Thoracic aorta (tissue), 2 donors: ENCODE data around the gene PDK1. TPM values are rescaled to one million over a fixed set of nuclear protein-coding genes. Genes with fewer than 3 reads are reported as not detected.
A peak's percentile ranks its signal among the peaks of the same experiment; 100 is the strongest.
"Not testable (repeated sequence)": the region's sequence is repeated elsewhere in the genome, so short reads cannot be mapped to it uniquely, and the experiment has no call there.

Experiments used
- ATAC-seq: fragments of 150-250 bp; one replicate; pipeline ENCODE4 v1.8.0; 2017; ENCODE audit warnings: low read depth; ENCODE audit not compliant: insufficient number of reproducible peaks, low FRiP score
- DNase-seq: peaks from one replicate; pipeline ENCODE4 v3.0.0-alpha.2; 2020; ENCODE audit warnings: low spot score
- H3K27ac ChIP-seq, 2 donors: fragments of 200-600 bp; sonication (generic); 1 replicate in 1 of 2; 2 replicates in 1 of 2; pipeline ENCODE4 v1.5.1; 2016; ENCODE audit warnings: mild to moderate bottlenecking in 2 of 2, moderate library complexity in 2 of 2
- H3K27me3 ChIP-seq: fragments of 200-600 bp; sonication (generic); replicated peaks from 2 replicates; pipeline ENCODE4 v1.6.0; 2016; ENCODE audit warnings: mild to moderate bottlenecking; ENCODE audit not compliant: insufficient read depth
- H3K36me3 ChIP-seq: fragments of 200-600 bp; sonication (generic); one replicate; pipeline ENCODE4 v1.5.1; 2016
- H3K4me1 ChIP-seq, 2 donors: fragments of 200-600 bp; sonication (generic); 1 replicate in 1 of 2; 2 replicates in 1 of 2; pipeline versions ENCODE4 v1.5.1 to v1.6.0; 2016; ENCODE audit warnings: low read depth in 2 of 2, mild to moderate bottlenecking in 1 of 2; ENCODE audit not compliant: control insufficient read depth in 1 of 2
- H3K4me3 ChIP-seq: fragments of 200-600 bp; sonication (generic); 2 replicates; pipeline ENCODE4 v1.5.1; 2016; ENCODE audit warnings: mild to moderate bottlenecking
- H3K9me3 ChIP-seq: fragments of 200-600 bp; sonication (generic); 2 replicates; pipeline ENCODE4 v1.5.1; 2016
- total RNA-seq, 2 donors: library from RNA; depleted of rRNA; stranded (reverse); fragments of >200 nt; gene quantifications; one replicate each; pipeline versions ENCODE4 v1.1.0 to v1.2.3, GENCODE V29; 2016
- TF ChIP-seq, protein P1 (sequence below): fragments of 200-600 bp; sonication (generic); IDR thresholded peaks from one replicate; pipeline ENCODE4 v1.5.1; 2019; ENCODE audit warnings: antibody characterized with exemption

Gene PDK1
- total RNA-seq, 2 donors from 2014 or later: 15.7 to 18.7 TPM

DNA sequence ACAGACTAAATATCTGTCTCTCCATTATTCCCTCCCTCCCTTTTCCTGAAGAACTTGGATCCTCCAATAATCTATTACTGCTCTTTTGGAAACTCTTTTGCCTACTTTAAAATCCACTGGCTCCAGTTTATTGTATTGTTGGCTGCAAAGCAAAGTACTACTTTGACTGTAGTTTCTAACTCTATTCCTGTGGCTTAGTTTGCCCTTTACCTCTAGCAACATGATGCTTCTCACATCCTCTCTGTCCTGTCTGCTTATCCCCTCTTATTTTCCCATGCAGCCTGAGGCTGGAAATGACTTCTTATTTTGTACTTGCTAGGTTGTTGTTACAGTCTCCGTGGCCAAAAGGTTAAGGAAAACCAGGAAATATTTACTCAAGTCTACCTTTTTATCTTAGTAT lies 26.8 kb downstream of the PDK1 start:
- Histone ChIP-seq H3K9me3 (peaks cover 9% of the 10 kb centered on the region), H3K4me3 (no peak overlapping the region), H3K4me1 (no peaks in the 10 kb centered on the region), H3K27ac (no peak overlapping the region), H3K27me3 (no peaks in the 10 kb centered on the region), H3K36me3 (peaks cover 3% of the 10 kb centered on the region)
- DNase-seq: no peak
- no peak for ATAC-seq
- TF ChIP-seq, protein P1, sequence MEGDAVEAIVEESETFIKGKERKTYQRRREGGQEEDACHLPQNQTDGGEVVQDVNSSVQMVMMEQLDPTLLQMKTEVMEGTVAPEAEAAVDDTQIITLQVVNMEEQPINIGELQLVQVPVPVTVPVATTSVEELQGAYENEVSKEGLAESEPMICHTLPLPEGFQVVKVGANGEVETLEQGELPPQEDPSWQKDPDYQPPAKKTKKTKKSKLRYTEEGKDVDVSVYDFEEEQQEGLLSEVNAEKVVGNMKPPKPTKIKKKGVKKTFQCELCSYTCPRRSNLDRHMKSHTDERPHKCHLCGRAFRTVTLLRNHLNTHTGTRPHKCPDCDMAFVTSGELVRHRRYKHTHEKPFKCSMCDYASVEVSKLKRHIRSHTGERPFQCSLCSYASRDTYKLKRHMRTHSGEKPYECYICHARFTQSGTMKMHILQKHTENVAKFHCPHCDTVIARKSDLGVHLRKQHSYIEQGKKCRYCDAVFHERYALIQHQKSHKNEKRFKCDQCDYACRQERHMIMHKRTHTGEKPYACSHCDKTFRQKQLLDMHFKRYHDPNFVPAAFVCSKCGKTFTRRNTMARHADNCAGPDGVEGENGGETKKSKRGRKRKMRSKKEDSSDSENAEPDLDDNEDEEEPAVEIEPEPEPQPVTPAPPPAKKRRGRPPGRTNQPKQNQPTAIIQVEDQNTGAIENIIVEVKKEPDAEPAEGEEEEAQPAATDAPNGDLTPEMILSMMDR: no peak

DNA sequence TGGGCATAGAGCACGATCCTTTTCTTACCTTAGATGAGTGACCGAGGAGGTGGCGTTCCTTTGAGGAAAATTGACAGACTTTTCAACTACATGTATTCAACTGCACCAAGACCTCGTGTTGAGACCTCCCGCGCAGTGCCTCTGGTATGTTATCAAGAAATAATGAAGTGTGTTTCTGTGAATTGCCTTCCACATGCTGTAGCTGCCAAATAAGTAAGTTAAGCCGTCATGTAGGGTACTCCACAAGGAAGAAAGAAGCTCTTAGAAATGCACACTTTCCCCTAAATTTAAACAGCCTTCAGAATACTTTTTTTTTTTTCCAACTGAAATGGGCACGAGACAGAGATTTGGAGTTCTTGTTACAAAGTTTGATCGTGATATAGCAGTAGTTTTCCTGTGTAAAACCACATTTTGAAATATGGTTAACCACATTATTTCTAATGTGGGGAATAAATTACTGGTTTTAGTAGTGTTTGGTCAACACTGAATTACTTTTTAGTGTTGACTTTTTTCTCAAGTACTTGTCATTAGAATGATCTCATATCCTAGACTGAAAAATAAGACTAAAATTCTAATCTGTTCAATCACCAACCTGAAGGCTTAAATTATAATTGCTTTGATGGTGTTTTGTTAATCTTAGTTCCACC lies 30.5 kb downstream of the PDK1 start:
- no peak for DNase-seq
- Histone ChIP-seq H3K36me3 (peaks cover 8% of the 10 kb centered on the region), H3K27me3 (no peaks in the 10 kb centered on the region), H3K9me3 (no peaks in the 10 kb centered on the region), H3K4me1 (no peaks in the 10 kb centered on the region), H3K4me3 (no peak overlapping the region), H3K27ac (no peak overlapping the region)
- TF ChIP-seq, protein P1: no peak
- ATAC-seq: no peak

DNA sequence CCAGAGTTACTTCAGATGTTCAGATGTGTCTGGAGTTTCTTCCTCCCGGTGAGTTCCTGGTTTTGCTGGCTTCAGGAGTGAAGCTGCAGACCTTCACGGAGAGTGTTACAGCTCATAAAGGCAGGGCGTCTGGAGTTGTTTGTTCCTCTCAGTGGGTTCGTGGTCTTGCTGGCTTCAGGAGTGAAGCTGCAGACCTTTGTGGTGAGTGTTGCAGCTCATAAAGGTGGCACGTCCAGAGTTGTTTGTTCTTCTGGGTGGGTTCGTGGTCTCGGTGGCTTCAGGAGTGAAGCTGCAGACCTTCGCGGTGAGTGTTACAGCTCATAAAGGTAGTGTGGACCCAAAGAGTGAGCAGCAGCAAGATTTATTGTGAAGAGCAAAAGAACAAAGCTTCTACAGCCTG lies 31.3 kb downstream of the PDK1 start:
- H3K27ac ChIP-seq, DNase-seq, H3K9me3 ChIP-seq, H3K36me3 ChIP-seq, H3K4me3 ChIP-seq, H3K4me1 ChIP-seq, ATAC-seq, H3K27me3 ChIP-seq: not testable (repeated sequence)

DNA sequence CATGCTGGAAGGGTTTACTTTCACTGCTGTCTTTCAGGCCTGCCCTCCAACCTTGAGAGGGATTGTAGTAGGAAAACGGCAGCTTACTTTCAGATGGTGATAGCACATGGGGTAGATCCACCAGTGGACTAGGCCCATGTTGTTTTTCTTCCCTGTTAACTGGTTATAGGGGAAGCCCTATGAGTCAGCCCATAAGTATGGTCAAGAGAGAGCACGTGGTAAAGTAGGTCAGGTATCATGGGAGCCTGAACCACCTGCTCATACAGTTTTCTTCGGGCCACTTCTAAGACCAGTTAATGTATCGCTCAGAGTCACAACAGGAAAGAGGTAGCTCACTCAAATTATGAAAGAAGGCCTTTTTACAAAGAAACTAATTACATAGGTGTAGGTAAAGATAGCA lies 33.0 kb downstream of the PDK1 start:
- no peak for ATAC-seq
- no peak overlapping the region for H3K27ac ChIP-seq
- TF ChIP-seq, protein P1: no peak
- H3K4me1 ChIP-seq: peaks cover 0 to under 1% of the 10 kb centered on the region in 2 donors
- no peaks in the 10 kb centered on the region for H3K27me3 ChIP-seq
- H3K9me3 ChIP-seq: no peaks in the 10 kb centered on the region
- no peak overlapping the region for H3K4me3 ChIP-seq
- no peak for DNase-seq
- H3K36me3 ChIP-seq: peaks cover 8% of the 10 kb centered on the region

DNA sequence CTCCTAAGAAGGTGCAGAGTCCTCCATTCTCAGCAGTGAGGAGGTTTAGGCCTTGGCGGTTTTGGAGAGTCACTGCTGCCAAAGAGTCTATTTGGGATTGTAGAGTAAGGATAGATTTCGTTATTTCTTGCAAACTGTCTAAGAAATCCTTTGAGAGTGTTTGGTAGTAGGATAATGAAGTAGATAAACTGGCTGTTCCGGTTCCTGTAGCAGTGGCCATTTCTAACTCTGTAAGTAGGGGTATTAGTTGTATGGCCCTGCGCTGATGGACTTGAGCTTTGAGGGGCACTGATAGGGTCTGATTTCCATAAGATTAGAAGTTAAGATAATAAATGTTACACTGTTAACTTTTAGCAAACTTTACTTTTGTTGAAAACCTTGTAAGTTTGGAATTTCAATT lies 35.5 kb downstream of the PDK1 start:
- not testable (repeated sequence) for H3K27ac ChIP-seq, H3K9me3 ChIP-seq, DNase-seq, H3K27me3 ChIP-seq, H3K4me1 ChIP-seq, ATAC-seq, H3K36me3 ChIP-seq, H3K4me3 ChIP-seq

DNA sequence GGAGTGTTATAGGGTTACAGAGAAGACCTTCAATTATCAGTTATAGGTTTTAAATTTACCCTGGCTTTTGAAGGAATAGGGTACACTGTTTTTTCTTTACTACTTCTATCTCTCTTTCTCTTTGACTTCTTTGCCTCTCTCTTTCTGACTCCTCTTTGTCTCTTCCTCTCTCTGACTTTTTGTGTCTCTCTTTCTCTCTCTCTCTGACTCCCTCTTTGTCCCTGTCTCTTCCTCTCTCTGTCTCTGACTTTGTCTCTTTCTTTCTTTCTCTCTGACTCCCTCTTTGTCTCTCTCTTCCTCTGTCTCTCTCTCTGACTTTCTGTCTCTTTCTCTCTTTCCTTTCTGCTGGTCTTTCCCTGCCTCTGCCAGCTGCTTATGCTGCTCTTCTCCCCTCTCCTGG lies 36.3 kb downstream of the PDK1 start:
- not testable (repeated sequence) for H3K27me3 ChIP-seq, H3K4me1 ChIP-seq, ATAC-seq, H3K4me3 ChIP-seq, H3K36me3 ChIP-seq, H3K9me3 ChIP-seq, DNase-seq
- H3K27ac ChIP-seq: peak overlapping the region in 1 of 2 donors; percentile 16

DNA sequence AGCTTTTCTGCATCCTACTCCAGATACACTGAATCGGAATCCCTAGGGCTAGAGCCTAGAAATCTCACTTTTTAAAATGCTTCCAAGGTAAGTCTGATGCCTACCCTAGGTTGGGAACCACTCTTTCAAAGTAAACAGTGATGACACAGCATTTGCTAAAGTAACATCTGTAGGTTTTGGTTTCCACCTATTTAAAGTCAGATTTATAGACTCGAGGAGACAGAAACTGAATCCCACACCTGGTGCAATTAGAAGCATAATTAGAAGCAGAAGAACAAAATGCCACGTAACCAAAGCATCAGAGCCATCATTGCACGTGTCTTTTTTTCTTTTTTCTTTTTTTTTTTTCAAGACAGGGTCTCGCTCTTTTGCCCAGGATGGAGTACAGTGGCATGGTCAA lies 40.9 kb downstream of the PDK1 start:
- peaks cover 5 to 44% of the 10 kb centered on the region in 2 donors for H3K4me1 ChIP-seq
- H3K27me3 ChIP-seq: no peaks in the 10 kb centered on the region
- TF ChIP-seq, protein P1: no peak
- H3K9me3 ChIP-seq: no peaks in the 10 kb centered on the region
- no peak overlapping the region for H3K27ac ChIP-seq
- H3K4me3 ChIP-seq: no peak overlapping the region
- DNase-seq: no peak
- ATAC-seq: no peak
- no peaks in the 10 kb centered on the region for H3K36me3 ChIP-seq
